ENCODE measurements around the gene ZDHHC14. TPM values are rescaled to one million over a fixed set of nuclear protein-coding genes. Genes with fewer than 3 reads are reported as not detected.
"Not testable (repeated sequence)": the region's sequence is repeated elsewhere in the genome, so short reads cannot be mapped to it uniquely, and the experiment has no call there.

Gene ZDHHC14
- total RNA-seq (2021; fragmentation: NEBNext Ultra II Directional; extraction: Animal tissue kit (Norgen Biotek cat#: 25700)), result 1 to 10 TPM; 5.2 to 6.7 (median 6.0) TPM
- long read RNA-seq, partial matches to known transcripts, result 0 of 4 reads
- long read RNA-seq, other reads (novel, unspliced or antisense), result 4 of 4 reads

DNA sequence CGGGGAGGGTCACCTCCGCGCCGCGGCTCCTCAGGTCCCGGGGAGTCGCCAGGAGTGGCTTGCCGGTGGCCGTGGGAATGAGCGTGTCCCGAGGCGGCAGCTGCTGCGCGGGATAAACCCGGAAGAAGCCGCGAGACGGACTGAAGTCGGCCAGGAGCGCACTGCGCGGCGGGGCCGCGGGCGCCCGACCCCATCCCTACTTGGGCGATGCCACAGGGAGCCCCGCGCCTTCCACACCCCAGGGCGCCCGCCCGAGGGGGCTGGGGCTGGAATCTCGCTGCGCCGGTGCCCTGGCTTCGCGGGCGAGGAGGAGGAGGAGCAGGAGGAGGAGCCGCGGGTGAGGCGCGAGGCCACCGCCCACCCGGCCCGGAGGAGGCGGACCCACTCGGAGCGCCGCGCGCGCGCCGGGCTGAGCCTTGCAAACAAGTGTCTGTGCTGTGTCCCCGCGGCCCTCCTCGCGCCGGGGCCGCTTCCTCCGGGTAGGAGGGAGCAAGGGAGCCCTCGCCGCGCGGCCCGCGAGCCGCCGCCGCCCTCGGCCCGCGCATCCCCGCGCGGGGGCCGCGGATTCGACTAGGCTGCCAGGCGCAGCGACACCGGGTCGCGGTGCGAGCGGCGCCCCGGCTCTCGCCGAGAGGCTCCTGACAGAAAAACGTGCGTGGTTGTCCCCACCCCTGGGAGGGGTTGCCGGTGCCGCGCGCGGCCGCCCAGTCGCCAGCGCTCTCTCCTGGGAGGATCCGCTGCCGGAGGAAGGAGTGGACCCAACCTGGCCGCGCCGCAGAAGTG, at the start of gene ZDHHC14:
Gene ZDHHC14, plus strand, starts transcription at position 412 of the 783 bp plus-strand sequence.
- TF ChIP-seq, protein P1, sequence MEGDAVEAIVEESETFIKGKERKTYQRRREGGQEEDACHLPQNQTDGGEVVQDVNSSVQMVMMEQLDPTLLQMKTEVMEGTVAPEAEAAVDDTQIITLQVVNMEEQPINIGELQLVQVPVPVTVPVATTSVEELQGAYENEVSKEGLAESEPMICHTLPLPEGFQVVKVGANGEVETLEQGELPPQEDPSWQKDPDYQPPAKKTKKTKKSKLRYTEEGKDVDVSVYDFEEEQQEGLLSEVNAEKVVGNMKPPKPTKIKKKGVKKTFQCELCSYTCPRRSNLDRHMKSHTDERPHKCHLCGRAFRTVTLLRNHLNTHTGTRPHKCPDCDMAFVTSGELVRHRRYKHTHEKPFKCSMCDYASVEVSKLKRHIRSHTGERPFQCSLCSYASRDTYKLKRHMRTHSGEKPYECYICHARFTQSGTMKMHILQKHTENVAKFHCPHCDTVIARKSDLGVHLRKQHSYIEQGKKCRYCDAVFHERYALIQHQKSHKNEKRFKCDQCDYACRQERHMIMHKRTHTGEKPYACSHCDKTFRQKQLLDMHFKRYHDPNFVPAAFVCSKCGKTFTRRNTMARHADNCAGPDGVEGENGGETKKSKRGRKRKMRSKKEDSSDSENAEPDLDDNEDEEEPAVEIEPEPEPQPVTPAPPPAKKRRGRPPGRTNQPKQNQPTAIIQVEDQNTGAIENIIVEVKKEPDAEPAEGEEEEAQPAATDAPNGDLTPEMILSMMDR (IDR thresholded peaks at IDR 0.05), result no peak
- H3K9me3 Mint-ChIP-seq, result no peaks in the 10 kb centered on the region
- peak within 1 kb of the TSS; percentile 62 for H3K27ac Mint-ChIP-seq
- DNase-seq, result peak; percentile 77
- no peaks in the 10 kb centered on the region for H3K36me3 Mint-ChIP-seq (ENCODE audit: low read depth)
- peak within 1 kb of the TSS; percentile 92 for H3K4me3 Mint-ChIP-seq
- peaks cover 1% of the 10 kb centered on the region; the same call in 1 of the 2 replicates for H3K27me3 Mint-ChIP-seq (ENCODE audit: insufficient read depth)
- H3K4me1 Mint-ChIP-seq (ENCODE audit: low read depth), result peaks cover 28% of the 10 kb centered on the region

DNA sequence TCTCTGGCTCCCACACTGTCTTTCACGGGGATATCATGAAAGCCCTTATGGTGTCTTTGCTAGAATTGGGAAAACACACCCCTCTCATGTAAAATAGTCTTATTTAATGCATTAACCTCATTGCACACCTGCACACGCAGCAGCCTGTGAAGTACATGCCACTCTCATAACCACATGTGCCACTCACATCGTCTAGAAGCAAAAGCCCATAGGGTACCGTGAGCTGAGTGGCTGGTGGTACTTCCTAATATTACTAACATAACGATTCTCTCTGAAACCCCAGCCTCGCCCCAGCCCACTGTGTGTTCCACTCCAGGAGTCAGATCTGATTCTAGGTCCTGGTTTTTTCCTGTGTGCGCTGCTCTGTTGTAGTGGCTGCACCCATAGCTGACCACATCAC, 48.2 kb upstream of the ZDHHC14 start:
- Mint-ChIP-seq H3K27ac (no peak overlapping the region), H3K4me1 (ENCODE audit: low read depth) (peaks cover 33% of the 10 kb centered on the region), H3K36me3 (ENCODE audit: low read depth) (no peaks in the 10 kb centered on the region), H3K9me3 (no peaks in the 10 kb centered on the region), H3K27me3 (ENCODE audit: insufficient read depth) (peaks cover 6% of the 10 kb centered on the region; the same call in 1 of the 2 replicates), H3K4me3 (no peak overlapping the region)
- DNase-seq, result no peak
- TF ChIP-seq, protein P1 (IDR thresholded peaks at IDR 0.05), result no peak

DNA sequence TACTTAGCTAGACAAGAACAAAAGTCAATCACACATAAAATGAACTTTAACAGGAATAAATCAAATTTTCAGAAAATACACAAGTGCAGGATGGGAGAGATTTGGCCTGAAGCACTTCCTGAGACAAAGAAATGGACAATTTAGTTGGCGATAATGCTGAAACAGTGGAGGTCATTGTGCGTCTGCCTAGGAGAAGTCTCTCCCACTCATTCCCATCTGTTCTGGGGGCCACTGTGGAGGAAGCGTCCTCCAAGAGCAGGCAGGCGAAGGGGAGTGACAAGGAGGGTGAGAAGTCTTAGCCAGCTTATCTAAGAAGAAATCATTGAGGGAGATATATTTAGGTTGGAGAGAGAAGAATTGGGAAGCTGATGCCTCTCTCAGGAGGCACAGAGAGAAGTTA, 47.5 kb upstream of the ZDHHC14 start:
- H3K4me3 Mint-ChIP-seq, result no peak overlapping the region
- H3K36me3 Mint-ChIP-seq (ENCODE audit: low read depth), result no peaks in the 10 kb centered on the region
- peaks cover 8% of the 10 kb centered on the region; the same call in 1 of the 2 replicates for H3K27me3 Mint-ChIP-seq (ENCODE audit: insufficient read depth)
- peaks cover 26% of the 10 kb centered on the region for H3K4me1 Mint-ChIP-seq (ENCODE audit: low read depth)
- no peak for DNase-seq
- no peak overlapping the region for H3K27ac Mint-ChIP-seq
- TF ChIP-seq, protein P1 (IDR thresholded peaks at IDR 0.05), result no peak
- H3K9me3 Mint-ChIP-seq, result no peaks in the 10 kb centered on the region

DNA sequence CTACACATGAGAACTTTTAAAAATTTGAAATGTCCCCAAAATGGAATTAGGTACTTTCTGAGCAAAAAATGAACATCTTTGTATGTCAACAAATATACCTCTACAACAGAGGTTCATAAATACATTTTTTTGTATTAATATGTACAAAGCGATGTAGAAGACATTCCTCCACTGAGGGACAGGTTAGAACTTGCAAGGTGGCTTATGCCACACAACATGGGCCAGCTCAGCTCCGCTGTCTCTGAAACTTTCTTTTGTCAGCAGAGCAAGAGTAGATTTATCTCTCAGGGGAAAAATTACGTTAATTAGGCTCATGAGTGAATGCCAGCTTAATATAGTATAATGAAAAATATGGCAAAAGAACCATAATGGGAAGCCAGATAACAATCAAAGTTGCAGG, 47.0 kb upstream of the ZDHHC14 start:
- TF ChIP-seq, protein P1 (IDR thresholded peaks at IDR 0.05), result no peak
- H3K4me3 Mint-ChIP-seq, result no peak overlapping the region
- H3K4me1 Mint-ChIP-seq (ENCODE audit: low read depth), result peaks cover 22% of the 10 kb centered on the region
- peaks cover 11% of the 10 kb centered on the region for H3K27me3 Mint-ChIP-seq (ENCODE audit: insufficient read depth)
- DNase-seq, result no peak
- no peaks in the 10 kb centered on the region for H3K9me3 Mint-ChIP-seq
- no peak overlapping the region for H3K27ac Mint-ChIP-seq
- H3K36me3 Mint-ChIP-seq (ENCODE audit: low read depth), result no peaks in the 10 kb centered on the region

DNA sequence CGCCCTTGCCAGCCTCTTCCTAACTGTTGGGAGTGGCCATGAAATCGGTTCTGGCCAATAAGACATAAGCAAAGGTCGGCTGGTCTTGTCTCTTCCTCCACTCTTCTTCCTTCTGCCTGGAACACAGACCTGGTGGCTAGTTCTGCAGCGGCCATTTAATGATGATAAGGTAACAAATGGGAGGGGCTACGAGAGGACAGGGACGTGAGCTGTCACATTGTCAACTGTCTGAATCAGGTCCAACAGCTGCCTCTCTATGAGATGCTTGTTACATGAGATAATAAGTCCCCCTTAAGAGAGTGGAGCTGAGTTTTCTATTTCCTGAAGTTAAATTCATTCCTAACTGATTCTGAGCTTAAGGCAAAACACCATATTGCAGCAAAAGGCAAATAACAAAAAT, 45.2 kb upstream of the ZDHHC14 start:
- no peak for DNase-seq
- peaks cover 9% of the 10 kb centered on the region for H3K4me1 Mint-ChIP-seq (ENCODE audit: low read depth)
- H3K27ac Mint-ChIP-seq, result no peak overlapping the region
- H3K4me3 Mint-ChIP-seq, result peak overlapping the region; percentile 27; the same call in 1 of the 2 replicates
- TF ChIP-seq, protein P1 (IDR thresholded peaks at IDR 0.05), result no peak
- H3K36me3 Mint-ChIP-seq (ENCODE audit: low read depth), result no peaks in the 10 kb centered on the region
- no peaks in the 10 kb centered on the region for H3K9me3 Mint-ChIP-seq
- H3K27me3 Mint-ChIP-seq (ENCODE audit: insufficient read depth), result peaks cover 16% of the 10 kb centered on the region

DNA sequence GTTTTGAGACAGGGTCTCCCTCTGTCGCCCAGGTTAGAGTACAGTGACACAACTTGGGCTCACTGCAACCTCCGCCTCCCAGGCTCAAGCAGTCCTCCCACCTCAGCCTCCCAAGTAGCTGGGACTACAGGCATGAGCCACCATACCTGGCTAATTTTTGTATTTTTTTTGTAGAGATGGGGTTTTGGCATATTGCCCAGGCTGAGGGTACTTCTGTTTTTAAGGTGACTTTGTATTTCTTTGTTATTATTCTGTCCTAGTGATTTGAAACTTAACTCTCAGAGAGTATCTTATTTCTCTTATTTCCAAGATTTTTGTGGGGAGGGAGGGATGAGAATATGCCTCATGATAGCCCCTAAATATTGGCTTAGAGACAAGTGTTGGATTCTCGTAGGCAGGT, 43.7 kb upstream of the ZDHHC14 start:
- H3K27ac Mint-ChIP-seq; H3K36me3 Mint-ChIP-seq (ENCODE audit: low read depth); H3K4me3 Mint-ChIP-seq; H3K9me3 Mint-ChIP-seq; H3K4me1 Mint-ChIP-seq (ENCODE audit: low read depth); DNase-seq: not testable (repeated sequence)
- H3K27me3 Mint-ChIP-seq (ENCODE audit: insufficient read depth), result peaks cover 22% of the 10 kb centered on the region

Data from HFFc6 (cell line).